Breast epithelium (tissue), 4 donors: Measurements from ENCODE around the gene DDX25. TPM values are rescaled to one million over a fixed set of nuclear protein-coding genes. Genes with fewer than 3 reads are reported as not detected.

Experiments used
- DNase-seq, 2 donors: peaks; one replicate each; pipeline ENCODE4 v3.0.0-alpha.2; 2019; ENCODE audit warnings: low spot score in 2 of 2
- H3K27ac ChIP-seq, 2 donors: fragments of 200-600 bp; sonication (generic) in 1 of 2; one replicate each; pipeline ENCODE4 v1.5.1; 2016 to 2019; ENCODE audit warnings: mild to moderate bottlenecking in 1 of 2
- H3K27me3 ChIP-seq, 2 donors: fragments of 200-600 bp; sonication (generic) in 1 of 2; one replicate each; pipeline versions ENCODE4 v1.5.1 to v1.6.0; 2017 to 2019; ENCODE audit warnings: control low read depth in 1 of 2, mild to moderate bottlenecking in 1 of 2
- H3K36me3 ChIP-seq: fragments of 200-600 bp; one replicate; pipeline ENCODE4 v1.5.1; 2019
- H3K4me1 ChIP-seq, 2 donors: fragments of 200-600 bp; sonication (generic); one replicate each; pipeline ENCODE4 v1.5.1; 2016 to 2019; ENCODE audit warnings: control low read depth in 1 of 2
- H3K4me3 ChIP-seq, 3 donors: fragments of 200-600 bp; sonication (generic); 1 replicate in 2 of 3; 2 replicates in 1 of 3; pipeline ENCODE4 v1.5.1; 2016 to 2019; ENCODE audit warnings: mild to moderate bottlenecking in 3 of 3, moderate library complexity in 2 of 3
- H3K9me3 ChIP-seq, 2 donors: fragments of 200-600 bp; sonication (generic) in 1 of 2; one replicate each; pipeline ENCODE4 v1.5.1; 2016 to 2019; ENCODE audit warnings: control low read depth in 1 of 2
- POLR2A ChIP-seq: fragments of 450-650 bp; IDR thresholded peaks from one replicate; pipeline ENCODE4 v1.6.1; 2016; ENCODE audit warnings: antibody characterized with exemption, mild to moderate bottlenecking, moderate library complexity
- POLR2AphosphoS5 ChIP-seq, 3 donors: sonication (generic); formaldehyde crosslinking; IDR thresholded peaks; one replicate each; pipeline ENCODE4 v1.6.1; 2017; ENCODE audit warnings: antibody characterized with exemption in 3 of 3
- intact Hi-C: fragments of 100-400 bp; cut with DNase I; formaldehyde crosslinking; loops from one replicate; pipeline ENCODE4 v1.15.1; 2023; ENCODE audit warnings: low total_unique reads
- total RNA-seq, 3 donors: library from RNA; depleted of rRNA; stranded (reverse); fragments of >200 nt; gene quantifications; one replicate each; pipeline ENCODE4 v1.1.0, GENCODE V29; 2016
- TF ChIP-seq, protein P1 (sequence below), 3 donors: fragments of 450-650 bp; IDR thresholded peaks; one replicate each; pipeline ENCODE4 v1.5.1; 2016 to 2017; ENCODE audit warnings: antibody characterized with exemption in 3 of 3, mild to moderate bottlenecking in 3 of 3, moderate library complexity in 3 of 3

The DDX25 gene
- total RNA-seq, 3 donors from 2014 or later: 0.29 TPM; not detected in 2

GRCh38 chr11:125925804-125926203 lies 21.5 kb downstream of the DDX25 start:
- intact Hi-C loops: no loop called here
- Histone ChIP-seq H3K4me1 (no peaks in the 10 kb centered on the region), H3K4me3 (no peak overlapping the region), H3K9me3 (no peaks in the 10 kb centered on the region), H3K36me3 (no peaks in the 10 kb centered on the region), H3K27ac (no peak overlapping the region), H3K27me3 (no peaks in the 10 kb centered on the region)
- TF ChIP-seq POLR2A (no peak), POLR2AphosphoS5 (IDR thresholded peaks at IDR 0.05) (no peak)
- TF ChIP-seq, protein P1, sequence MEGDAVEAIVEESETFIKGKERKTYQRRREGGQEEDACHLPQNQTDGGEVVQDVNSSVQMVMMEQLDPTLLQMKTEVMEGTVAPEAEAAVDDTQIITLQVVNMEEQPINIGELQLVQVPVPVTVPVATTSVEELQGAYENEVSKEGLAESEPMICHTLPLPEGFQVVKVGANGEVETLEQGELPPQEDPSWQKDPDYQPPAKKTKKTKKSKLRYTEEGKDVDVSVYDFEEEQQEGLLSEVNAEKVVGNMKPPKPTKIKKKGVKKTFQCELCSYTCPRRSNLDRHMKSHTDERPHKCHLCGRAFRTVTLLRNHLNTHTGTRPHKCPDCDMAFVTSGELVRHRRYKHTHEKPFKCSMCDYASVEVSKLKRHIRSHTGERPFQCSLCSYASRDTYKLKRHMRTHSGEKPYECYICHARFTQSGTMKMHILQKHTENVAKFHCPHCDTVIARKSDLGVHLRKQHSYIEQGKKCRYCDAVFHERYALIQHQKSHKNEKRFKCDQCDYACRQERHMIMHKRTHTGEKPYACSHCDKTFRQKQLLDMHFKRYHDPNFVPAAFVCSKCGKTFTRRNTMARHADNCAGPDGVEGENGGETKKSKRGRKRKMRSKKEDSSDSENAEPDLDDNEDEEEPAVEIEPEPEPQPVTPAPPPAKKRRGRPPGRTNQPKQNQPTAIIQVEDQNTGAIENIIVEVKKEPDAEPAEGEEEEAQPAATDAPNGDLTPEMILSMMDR (IDR thresholded peaks at IDR 0.05): no peak
- no peak for DNase-seq

GRCh38 chr11:125926682-125927081 lies 22.4 kb downstream of the DDX25 start:
- intact Hi-C loops: no loop called here
- TF ChIP-seq POLR2A (no peak), POLR2AphosphoS5 (IDR thresholded peaks at IDR 0.05) (no peak)
- TF ChIP-seq, protein P1 (IDR thresholded peaks at IDR 0.05): no peak
- no peak for DNase-seq

GRCh38 chr11:125929445-125930075 lies 25.3 kb downstream of the DDX25 start:
- no peaks in the 10 kb centered on the region for H3K9me3 ChIP-seq
- no peak overlapping the region for H3K27ac ChIP-seq
- H3K4me3 ChIP-seq: no peak overlapping the region
- DNase-seq: no peak
- no peaks in the 10 kb centered on the region for H3K4me1 ChIP-seq
- H3K36me3 ChIP-seq: no peaks in the 10 kb centered on the region
- intact Hi-C loops: loop anchor here (5.0 kb wide), 1 partner anchor 772 kb away; no protein-coding TSS in a partner anchor
- TF ChIP-seq POLR2AphosphoS5 (IDR thresholded peaks at IDR 0.05): no peak
- TF ChIP-seq, protein P1 (IDR thresholded peaks at IDR 0.05): no peak
- H3K27me3 ChIP-seq: no peaks in the 10 kb centered on the region

More at GRCh38 chr11:125926682-125927081, 22.4 kb downstream of the DDX25 start:
- Histone ChIP-seq H3K4me3 (no peak overlapping the region), H3K9me3 (no peaks in the 10 kb centered on the region), H3K36me3 (no peaks in the 10 kb centered on the region), H3K27ac (no peak overlapping the region), H3K4me1 (no peaks in the 10 kb centered on the region), H3K27me3 (no peaks in the 10 kb centered on the region)

DNA sequence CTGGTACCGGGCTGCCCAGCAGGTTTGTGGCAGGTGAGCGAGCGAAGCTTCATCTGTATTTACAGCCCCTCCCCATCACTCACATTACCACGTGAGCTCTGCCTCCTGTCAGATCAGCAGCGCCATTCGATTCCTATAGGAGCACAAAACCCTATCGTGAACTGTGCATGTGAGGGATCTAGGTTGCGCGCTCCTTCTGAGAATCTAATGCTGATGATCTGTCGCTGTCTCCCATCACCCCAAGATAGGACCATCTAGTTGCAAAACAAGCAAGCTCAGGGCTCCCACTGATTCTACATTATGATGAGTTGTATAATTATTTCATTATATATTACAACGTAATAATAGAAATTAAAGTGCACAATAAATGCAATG lies 25.8 kb downstream of the DDX25 start:
- Histone ChIP-seq H3K4me3 (no peak overlapping the region), H3K36me3 (no peaks in the 10 kb centered on the region), H3K27ac (no peak overlapping the region), H3K9me3 (no peaks in the 10 kb centered on the region), H3K27me3 (no peaks in the 10 kb centered on the region), H3K4me1 (no peaks in the 10 kb centered on the region)
- intact Hi-C loops: loop anchor here (5.0 kb wide), 1 partner anchor 773 kb away; no protein-coding TSS in a partner anchor
- TF ChIP-seq POLR2AphosphoS5 (IDR thresholded peaks at IDR 0.05) (no peak), POLR2A (no peak)
- TF ChIP-seq, protein P1 (IDR thresholded peaks at IDR 0.05): no peak
- no peak for DNase-seq

- intact Hi-C loops: loop anchor here (5.0 kb wide), 1 partner anchor 774 kb away; no protein-coding TSS in a partner anchor
- no peaks in the 10 kb centered on the region for H3K4me1 ChIP-seq
- H3K36me3 ChIP-seq: no peaks in the 10 kb centered on the region
- no peak overlapping the region for H3K27ac ChIP-seq
- no peak overlapping the region for H3K4me3 ChIP-seq
- H3K27me3 ChIP-seq: no peaks in the 10 kb centered on the region
- DNase-seq: no peak
- TF ChIP-seq POLR2AphosphoS5 (IDR thresholded peaks at IDR 0.05): no peak
- no peak for TF ChIP-seq POLR2A
- TF ChIP-seq, protein P1 (IDR thresholded peaks at IDR 0.05): no peak
- no peaks in the 10 kb centered on the region for H3K9me3 ChIP-seq
Measured at GRCh38 chr11:125931116-125931515, 26.8 kb downstream of the DDX25 start.
